Dedifferentiated amniotic fluid mesenchymal stem cell (primary cell): ENCODE measurements around the gene AGK.
"Not testable (repeated sequence)": the region's sequence is repeated elsewhere in the genome, so short reads cannot be mapped to it uniquely, and the experiment has no call there.

Experiments used
- DNase-seq: peaks from one replicate; pipeline ENCODE4 v3.0.0-alpha.2; 2016; ENCODE audit errors: extremely low spot score

AGK gene

GRCh38 chr7:141587304-141587703 lies 36.1 kb downstream of the AGK start:
- DNase-seq = no peak

GRCh38 chr7:141588912-141589311 lies 37.7 kb downstream of the AGK start:
- no peak for DNase-seq

GRCh38 chr7:141590071-141590470 lies 38.9 kb downstream of the AGK start:
- no peak for DNase-seq

- DNase-seq = no peak
Observed at GRCh38 chr7:141590666-141591065, 39.5 kb downstream of the AGK start.

- DNase-seq = peak; percentile 20
Observed at GRCh38 chr7:141593134-141593533, 41.9 kb downstream of the AGK start.

- no peak for DNase-seq
Observed at GRCh38 chr7:141597966-141598365, 46.8 kb downstream of the AGK start.

GRCh38 chr7:141598408-141598807 lies 47.2 kb downstream of the AGK start:
- no peak for DNase-seq

GRCh38 chr7:141600168-141601006 lies 49.2 kb downstream of the AGK start:
- DNase-seq = no peak

GRCh38 chr7:141609576-141609975 lies 58.4 kb downstream of the AGK start:
- no peak for DNase-seq

- DNase-seq = no peak
Observed at GRCh38 chr7:141610671-141611070, 59.5 kb downstream of the AGK start.

GRCh38 chr7:141612861-141613260 lies 61.7 kb downstream of the AGK start:
- no peak for DNase-seq

GRCh38 chr7:141617280-141617679 lies 66.1 kb downstream of the AGK start:
- no peak for DNase-seq

GRCh38 chr7:141619745-141620144 lies 68.5 kb downstream of the AGK start:
- no peak for DNase-seq

GRCh38 chr7:141624763-141625162 lies 73.6 kb downstream of the AGK start:
- DNase-seq = no peak

GRCh38 chr7:141630621-141631020 lies 79.4 kb downstream of the AGK start:
- no peak for DNase-seq

- DNase-seq = no peak
Observed at GRCh38 chr7:141631525-141631924, 80.3 kb downstream of the AGK start.

GRCh38 chr7:141634065-141634464 lies 82.9 kb downstream of the AGK start:
- no peak for DNase-seq

- no peak for DNase-seq
Observed at GRCh38 chr7:141636053-141636452, 84.8 kb downstream of the AGK start.

- no peak for DNase-seq
Observed at GRCh38 chr7:141640239-141640840, 89.1 kb downstream of the AGK start.

GRCh38 chr7:141641876-141642275 lies 90.7 kb downstream of the AGK start:
- DNase-seq = no peak

- no peak for DNase-seq
Observed at GRCh38 chr7:141645188-141645587, 94.0 kb downstream of the AGK start.

GRCh38 chr7:141646826-141647480 lies 95.7 kb downstream of the AGK start:
- DNase-seq = no peak

GRCh38 chr7:141647701-141648100 lies 96.5 kb downstream of the AGK start:
- DNase-seq = not testable (repeated sequence)
